HFFc6 (cell line): ENCODE results near the gene MIA. TPM values are rescaled to one million over a fixed set of nuclear protein-coding genes. Genes with fewer than 3 reads are reported as not detected.
"Not testable (repeated sequence)": the region's sequence is repeated elsewhere in the genome, so short reads cannot be mapped to it uniquely, and the experiment has no call there.

Experiments used
- DNase-seq: peaks from one replicate; pipeline ENCODE4 v3.0.0-alpha.2; 2018
- H3K27ac Mint-ChIP-seq: 2 replicates; pipeline ENCODE4 v1.8.0; 2020; ENCODE audit warnings: mild to moderate bottlenecking, mixed read lengths
- H3K27me3 Mint-ChIP-seq: 2 replicates; pipeline ENCODE4 v1.8.0; 2021; ENCODE audit warnings: mild to moderate bottlenecking, moderate library complexity, mixed read lengths; ENCODE audit not compliant: insufficient read depth
- H3K36me3 Mint-ChIP-seq: 2 replicates; pipeline ENCODE4 v1.8.0; 2021; ENCODE audit warnings: low read depth, mixed read lengths
- H3K4me1 Mint-ChIP-seq: 2 replicates; pipeline ENCODE4 v1.8.0; 2020; ENCODE audit warnings: low read depth, mixed read lengths
- H3K4me3 Mint-ChIP-seq: 2 replicates; pipeline ENCODE4 v1.8.0; 2020; ENCODE audit warnings: mild to moderate bottlenecking, moderate library complexity, mixed read lengths
- H3K9me3 Mint-ChIP-seq: 2 replicates; pipeline ENCODE4 v1.8.0; 2020; ENCODE audit warnings: mild to moderate bottlenecking, mixed read lengths
- total RNA-seq, 6 experiments: library from RNA; stranded (reverse); fragmentation: NEBNext Ultra II Directional; extraction: Animal tissue kit (Norgen Biotek cat#: 25700); gene quantifications; 2 replicates in 1 of 6; 3 replicates in 5 of 6; pipeline ENCODE4 v1.2.3, GENCODE V29; 2021

MIA gene
- total RNA-seq, 6 experiments from 2014 or later: not detected

- peaks cover 35% of the 10 kb centered on the region for H3K36me3 Mint-ChIP-seq
- H3K4me1 Mint-ChIP-seq: peaks cover 12% of the 10 kb centered on the region
- H3K27ac Mint-ChIP-seq, H3K9me3 Mint-ChIP-seq, H3K27me3 Mint-ChIP-seq, DNase-seq, H3K4me3 Mint-ChIP-seq: not testable (repeated sequence)
Measured at GRCh38 chr19:40825460-40826095, 50.3 kb downstream of the MIA start.

- not testable (repeated sequence) for H3K4me3 Mint-ChIP-seq, DNase-seq, H3K27me3 Mint-ChIP-seq, H3K27ac Mint-ChIP-seq, H3K9me3 Mint-ChIP-seq
- H3K36me3 Mint-ChIP-seq: peaks cover 35% of the 10 kb centered on the region
- H3K4me1 Mint-ChIP-seq: peaks cover 17% of the 10 kb centered on the region
Measured at GRCh38 chr19:40826312-40826698, 51.0 kb downstream of the MIA start.

- H3K4me3 Mint-ChIP-seq, H3K27me3 Mint-ChIP-seq, H3K27ac Mint-ChIP-seq, DNase-seq, H3K9me3 Mint-ChIP-seq: not testable (repeated sequence)
- peaks cover 22% of the 10 kb centered on the region for H3K4me1 Mint-ChIP-seq
- H3K36me3 Mint-ChIP-seq: peaks cover 35% of the 10 kb centered on the region
Measured at GRCh38 chr19:40826699-40827385, 51.5 kb downstream of the MIA start.

Other genes with a start within 250 kb of the MIA start
- 10 to 100 TPM; 58.5 to 95.2 (median 83.0) TPM for gene SHKBP1, start 198.6 kb upstream of the MIA start, total RNA-seq
- 10 to 100 TPM; 36.6 to 54.9 (median 51.4) TPM for gene LTBP4, start 174.2 kb upstream of the MIA start, total RNA-seq
- gene NUMBL, start 84.9 kb upstream of the MIA start, total RNA-seq: 10 to 100 TPM; 49.1 to 58.3 (median 53.6) TPM
- gene COQ8B, start 58.6 kb upstream of the MIA start, total RNA-seq: 10 to 100 TPM; 19.8 to 28.6 (median 23.6) TPM
- 10 to 100 TPM in 4 of 6 experiments, 1 to 10 TPM in 2; 9.2 to 14.9 (median 10.5) TPM for gene ITPKC, start 58.4 kb upstream of the MIA start, total RNA-seq
- 1 to 10 TPM; 6.7 to 8.5 (median 7.5) TPM for gene ACTMAP, start 25.0 kb upstream of the MIA start, total RNA-seq
- gene SNRPA, start 24.3 kb upstream of the MIA start, total RNA-seq: 100 to 1,000 TPM in 4 of 6 experiments, 10 to 100 TPM in 2; 87.8 to 120 (median 104) TPM
- 10 to 100 TPM; 20.4 to 26.4 (median 22.0) TPM for gene RAB4B, start 2.7 kb downstream of the MIA start, total RNA-seq
- gene EGLN2, start 23.7 kb downstream of the MIA start, total RNA-seq: 10 to 100 TPM; 56.0 to 72.0 (median 60.1) TPM
- gene CYP2A6, start 74.9 kb downstream of the MIA start, total RNA-seq: not detected
- gene CYP2A7, start 106.7 kb downstream of the MIA start, total RNA-seq: not detected
- not detected for gene CYP2B6, start 215.8 kb downstream of the MIA start, total RNA-seq